K562 (cell line): ENCODE data around the gene LAX1. TPM values are rescaled to one million over a fixed set of nuclear protein-coding genes. Genes with fewer than 3 reads are reported as not detected.
"Not testable (repeated sequence)": the region's sequence is repeated elsewhere in the genome, so short reads cannot be mapped to it uniquely, and the experiment has no call there.

ENCODE experiments used
- ATAC-seq: fragments of 200-7000 bp; cut with Tn5 transposase; 3 replicates; pipeline ENCODE4 v1.9.1; 2020; ENCODE audit warnings: moderate library complexity
- BruUV-seq: library from RNA; stranded (reverse); fragments of 400-500 nt; replicated peaks from 2 replicates; lab custom pipeline; 2021; lab: Mats Ljungman, UMichigan
- CTCF ChIA-PET: fragments of 300-600 bp; formaldehyde crosslinking; extraction: SDS; loops from one replicate; lab custom pipeline; 2021; ENCODE audit warnings: low intra/inter-chr PET ratio; lab: Yijun Ruan, JAX
- POLR2A ChIA-PET: fragments of 300-600, 350-650 bp; sonication (Branson Sonifier 250); formaldehyde crosslinking; extraction: SDS; loops from one replicate; lab custom pipeline; 2021; ENCODE audit warnings: antibody characterized with exemption, inconsistent platforms; lab: Yijun Ruan, JAX
- DNase-seq, 4 experiments: peaks; one replicate each; pipeline versions ENCODE4 v3.0.0 to v3.0.0-alpha.2; 2011 to 2018; ENCODE audit warnings: low spot score in 3 of 4, mixed read lengths in 3 of 4; ENCODE audit errors: extremely low read depth in 1 of 4
- FAIRE-seq: peaks from 2 replicates; lab custom pipeline; 2011; peaks lifted over from hg19 to GRCh38; lab: Jason Lieb, UNC
- H2AFZ ChIP-seq: 2 replicates; pipeline ENCODE4 v1.6.0; 2011; ENCODE audit warnings: low read depth, low read length, control low read depth, inconsistent platforms
- H3K27ac ChIP-seq: fragments of 200-600 bp; 3 replicates; pipeline ENCODE4 v1.8.0; 2011; ENCODE audit warnings: low read depth, mild to moderate bottlenecking, control low read depth, inconsistent platforms, low read length, moderate library complexity, mixed read lengths; ENCODE audit errors: extremely low read depth
- H3K27me3 ChIP-seq, 2 experiments: fragments of 300-600 bp in 1 of 2; 2 replicates in 1 of 2; 3 replicates in 1 of 2; pipeline versions ENCODE4 v1.6.0 to v1.8.0; 2011; ENCODE audit warnings: inconsistent platforms in 2 of 2, low read length in 2 of 2, mild to moderate bottlenecking in 1 of 2, mixed read lengths in 1 of 2, moderate library complexity in 1 of 2; ENCODE audit not compliant: control insufficient read depth in 2 of 2, insufficient read depth in 2 of 2
- H3K36me3 ChIP-seq: fragments of 300-600 bp; 3 replicates; pipeline ENCODE4 v1.8.0; 2011; ENCODE audit warnings: mild to moderate bottlenecking, low read length, inconsistent platforms; ENCODE audit not compliant: control insufficient read depth, insufficient read depth
- H3K4me1 ChIP-seq, 2 experiments: fragments of 200-600 bp in 1 of 2; replicated peaks in 1 of 2; 2 replicates in 1 of 2; 3 replicates in 1 of 2; pipeline versions ENCODE4 v1.5.1 to v1.8.0; 2011; ENCODE audit warnings: inconsistent platforms in 2 of 2, low read length in 2 of 2, mild to moderate bottlenecking in 1 of 2, mixed read lengths in 1 of 2, moderate library complexity in 1 of 2; ENCODE audit not compliant: control insufficient read depth in 2 of 2, insufficient read depth in 2 of 2
- H3K4me2 ChIP-seq: 2 replicates; pipeline ENCODE4 v1.6.1; 2011; ENCODE audit warnings: low read length, control low read depth, inconsistent platforms, mixed read lengths; ENCODE audit not compliant: insufficient read depth
- H3K4me3 ChIP-seq: fragments of 200-600 bp; sonication (generic), shearing (Covaris generic); 2 replicates; pipeline ENCODE4 v1.5.1; 2016; ENCODE audit warnings: control low read depth, inconsistent platforms
- H3K79me2 ChIP-seq: fragments of 200-600 bp; 3 replicates; pipeline ENCODE4 v1.8.0; 2011; ENCODE audit warnings: low read length, inconsistent platforms; ENCODE audit not compliant: control insufficient read depth, insufficient read depth
- H3K9ac ChIP-seq, 2 experiments: 2 replicates each; pipeline versions ENCODE4 v1.6.0 to v1.6.1; 2011; ENCODE audit warnings: low read depth in 2 of 2, low read length in 2 of 2, control low read depth in 1 of 2, inconsistent platforms in 1 of 2, mild to moderate bottlenecking in 1 of 2, mixed read lengths in 1 of 2; ENCODE audit not compliant: insufficient read depth in 1 of 2
- H3K9me1 ChIP-seq: one replicate; pipeline ENCODE4 v1.6.0; 2011; ENCODE audit warnings: inconsistent platforms, mild to moderate bottlenecking, low read length, moderate library complexity; ENCODE audit not compliant: control insufficient read depth, insufficient read depth
- H3K9me3 ChIP-seq: replicated peaks from 2 replicates; pipeline ENCODE4 v1.5.1; 2011; ENCODE audit warnings: low read depth, low read length, inconsistent platforms; ENCODE audit not compliant: control insufficient read depth, insufficient read depth
- H4K20me1 ChIP-seq: replicated peaks from 2 replicates; pipeline ENCODE4 v1.6.1; 2011; ENCODE audit warnings: low read length, inconsistent platforms, mixed read lengths; ENCODE audit not compliant: control insufficient read depth, insufficient read depth
- ARNT ChIP-seq, 2 experiments: fragments of 450-650 bp; IDR thresholded peaks; 2 replicates each; pipeline ENCODE4 v1.6.1; 2016; ENCODE audit warnings: mild to moderate bottlenecking in 1 of 2
- ZNF143 ChIP-seq: sonication (generic); formaldehyde crosslinking; IDR thresholded peaks from 2 replicates; pipeline ENCODE4 v1.9.0; 2022; ENCODE audit warnings: mild to moderate bottlenecking, missing genetic modification reagents
- WGBS: fragments of 100-300 bp; shearing (Covaris generic); methylation state at CpG from one replicate; pipeline ENCODE4 v1.1.6; 2016; ENCODE audit warnings: low coverage, mixed read lengths; ENCODE audit not compliant: insufficient coverage; ENCODE audit errors: missing lambda C conversion rate; 5-methylcytosine and 5-hydroxymethylcytosine counted together
- in situ Hi-C: fragments of 300-500 bp; cut with MboI; formaldehyde crosslinking; loops from 4 replicates; pipeline ENCODE4 v1.15.0; 2018; ENCODE audit warnings: inconsistent platforms, mixed read lengths
- intact Hi-C: fragments of 100-400 bp; cut with micrococcal nuclease; formaldehyde crosslinking; loops from 2 replicates; pipeline ENCODE4 v1.14.2; 2022
- polyA plus RNA-seq, 8 experiments: library from polyadenylated mRNA; depleted of rRNA in 4 of 8; stranded (reverse) in 5 of 8; unstranded in 3 of 8; fragments of >200 nt; fragmentation: Nextera tagmentation in 2 of 8; fragmentation: Illumina TruSeq in 1 of 8; extraction: Ambion mirVana in 2 of 8; extraction: Trizol in 1 of 8; gene quantifications; 2 replicates each; pipeline versions ENCODE4 v1.2.1 to v1.2.3, GENCODE V29; 2011 to 2014; ENCODE audit warnings: inconsistent platforms in 1 of 8, missing spikeins in 1 of 8
- total RNA-seq, 7 experiments: library from RNA; depleted of rRNA in 6 of 7; stranded (reverse); fragments of >200 nt in 6 of 7; fragmentation: Illumina TruSeq in 2 of 7; extraction: Trizol in 2 of 7; gene quantifications; 2 replicates each; pipeline versions ENCODE4 v1.2.1 to v1.2.3, GENCODE V29; 2011 to 2021; ENCODE audit warnings: low replicate concordance in 1 of 7
- TF ChIP-seq, protein P1 (sequence below): fragments of 450-650 bp; IDR thresholded peaks from 2 replicates; pipeline ENCODE4 v1.6.1; 2016; ENCODE audit warnings: low read depth
- TF ChIP-seq, protein P2 (sequence below): fragments of 250-450 bp; sonication (Bioruptor Pico); IDR thresholded peaks from 2 replicates; pipeline ENCODE4 v1.4.0; 2020

LAX1 gene
- total and polyA plus RNA-seq, 9 of the 15 experiments (the other 6 are each of a cell fraction or from before 2014, with no cell fraction given): not detected

DNA sequence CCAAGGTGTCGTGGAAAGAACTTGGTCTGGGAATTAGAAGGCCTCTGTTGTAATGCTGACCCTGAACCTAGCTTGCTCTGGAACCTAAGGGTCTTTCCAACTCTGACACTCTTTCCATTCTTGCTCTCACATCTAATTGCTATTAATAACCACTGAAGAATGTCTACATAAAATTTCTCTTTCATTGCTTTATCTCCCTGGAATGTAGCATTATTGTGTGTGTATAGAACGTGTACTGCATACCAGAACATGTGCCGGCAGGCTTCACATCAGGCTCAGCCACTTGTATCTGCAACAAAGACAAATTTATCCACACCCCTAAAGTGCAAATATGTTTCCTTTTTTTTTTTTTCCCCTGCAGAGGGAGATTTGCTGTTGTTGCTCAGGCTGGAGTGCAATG, 13.9 kb upstream of the LAX1 start (continued):
- TF ChIP-seq, protein P1, sequence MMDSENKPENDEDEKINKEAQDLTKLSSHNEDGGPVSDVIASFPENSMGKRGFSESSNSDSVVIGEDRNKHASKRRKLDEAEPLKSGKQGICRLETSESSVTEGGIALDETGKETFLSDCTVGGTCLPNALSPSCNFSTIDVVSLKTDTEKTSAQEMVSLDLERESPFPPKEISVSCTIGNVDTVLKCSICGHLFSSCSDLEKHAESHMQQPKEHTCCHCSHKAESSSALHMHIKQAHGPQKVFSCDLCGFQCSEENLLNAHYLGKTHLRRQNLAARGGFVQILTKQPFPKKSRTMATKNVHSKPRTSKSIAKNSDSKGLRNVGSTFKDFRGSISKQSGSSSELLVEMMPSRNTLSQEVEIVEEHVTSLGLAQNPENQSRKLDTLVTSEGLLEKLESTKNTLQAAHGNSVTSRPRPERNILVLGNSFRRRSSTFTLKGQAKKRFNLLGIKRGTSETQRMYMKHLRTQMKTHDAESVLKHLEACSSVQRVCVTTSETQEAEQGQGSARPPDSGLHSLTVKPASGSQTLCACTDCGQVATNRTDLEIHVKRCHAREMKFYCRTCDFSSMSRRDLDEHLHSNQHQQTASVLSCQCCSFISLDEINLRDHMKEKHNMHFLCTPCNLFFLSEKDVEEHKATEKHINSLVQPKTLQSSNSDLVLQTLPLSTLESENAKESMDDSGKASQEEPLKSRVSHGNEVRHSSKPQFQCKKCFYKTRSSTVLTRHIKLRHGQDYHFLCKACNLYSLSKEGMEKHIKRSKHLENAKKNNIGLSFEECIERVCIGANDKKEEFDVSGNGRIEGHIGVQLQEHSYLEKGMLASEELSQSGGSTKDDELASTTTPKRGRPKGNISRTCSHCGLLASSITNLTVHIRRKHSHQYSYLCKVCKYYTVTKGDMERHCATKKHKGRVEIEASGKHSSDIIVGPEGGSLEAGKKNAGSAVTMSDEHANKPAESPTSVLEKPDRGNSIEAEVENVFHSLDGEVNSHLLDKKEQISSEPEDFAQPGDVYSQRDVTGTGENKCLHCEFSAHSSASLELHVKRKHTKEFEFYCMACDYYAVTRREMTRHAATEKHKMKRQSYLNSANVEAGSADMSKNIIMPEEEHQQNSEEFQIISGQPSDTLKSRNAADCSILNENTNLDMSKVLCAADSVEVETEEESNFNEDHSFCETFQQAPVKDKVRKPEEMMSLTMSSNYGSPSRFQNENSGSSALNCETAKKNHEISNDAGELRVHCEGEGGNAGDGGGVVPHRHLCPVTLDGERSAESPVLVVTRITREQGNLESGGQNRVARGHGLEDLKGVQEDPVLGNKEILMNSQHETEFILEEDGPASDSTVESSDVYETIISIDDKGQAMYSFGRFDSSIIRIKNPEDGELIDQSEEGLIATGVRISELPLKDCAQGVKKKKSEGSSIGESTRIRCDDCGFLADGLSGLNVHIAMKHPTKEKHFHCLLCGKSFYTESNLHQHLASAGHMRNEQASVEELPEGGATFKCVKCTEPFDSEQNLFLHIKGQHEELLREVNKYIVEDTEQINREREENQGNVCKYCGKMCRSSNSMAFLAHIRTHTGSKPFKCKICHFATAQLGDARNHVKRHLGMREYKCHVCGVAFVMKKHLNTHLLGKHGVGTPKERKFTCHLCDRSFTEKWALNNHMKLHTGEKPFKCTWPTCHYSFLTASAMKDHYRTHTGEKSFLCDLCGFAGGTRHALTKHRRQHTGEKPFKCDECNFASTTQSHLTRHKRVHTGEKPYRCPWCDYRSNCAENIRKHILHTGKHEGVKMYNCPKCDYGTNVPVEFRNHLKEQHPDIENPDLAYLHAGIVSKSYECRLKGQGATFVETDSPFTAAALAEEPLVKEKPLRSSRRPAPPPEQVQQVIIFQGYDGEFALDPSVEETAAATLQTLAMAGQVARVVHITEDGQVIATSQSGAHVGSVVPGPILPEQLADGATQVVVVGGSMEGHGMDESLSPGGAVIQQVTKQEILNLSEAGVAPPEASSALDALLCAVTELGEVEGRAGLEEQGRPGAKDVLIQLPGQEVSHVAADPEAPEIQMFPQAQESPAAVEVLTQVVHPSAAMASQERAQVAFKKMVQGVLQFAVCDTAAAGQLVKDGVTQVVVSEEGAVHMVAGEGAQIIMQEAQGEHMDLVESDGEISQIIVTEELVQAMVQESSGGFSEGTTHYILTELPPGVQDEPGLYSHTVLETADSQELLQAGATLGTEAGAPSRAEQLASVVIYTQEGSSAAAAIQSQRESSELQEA: no peak
- TF ChIP-seq ZNF143 (CRISPR knock-in tag) (no peak), ARNT (IDR thresholded peaks at IDR 0.05) (no peak)
- TF ChIP-seq, protein P2, sequence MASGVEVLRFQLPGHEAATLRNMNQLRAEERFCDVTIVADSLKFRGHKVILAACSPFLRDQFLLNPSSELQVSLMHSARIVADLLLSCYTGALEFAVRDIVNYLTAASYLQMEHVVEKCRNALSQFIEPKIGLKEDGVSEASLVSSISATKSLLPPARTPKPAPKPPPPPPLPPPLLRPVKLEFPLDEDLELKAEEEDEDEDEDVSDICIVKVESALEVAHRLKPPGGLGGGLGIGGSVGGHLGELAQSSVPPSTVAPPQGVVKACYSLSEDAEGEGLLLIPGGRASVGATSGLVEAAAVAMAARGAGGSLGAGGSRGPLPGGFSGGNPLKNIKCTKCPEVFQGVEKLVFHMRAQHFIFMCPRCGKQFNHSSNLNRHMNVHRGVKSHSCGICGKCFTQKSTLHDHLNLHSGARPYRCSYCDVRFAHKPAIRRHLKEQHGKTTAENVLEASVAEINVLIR (CRISPR knock-in tag): no peak

- ATAC-seq, H3K9ac ChIP-seq, DNase-seq, intact Hi-C loops, H3K4me2 ChIP-seq, in situ Hi-C loops, H3K4me3 ChIP-seq, H4K20me1 ChIP-seq, BruUV-seq, H3K36me3 ChIP-seq, H3K27me3 ChIP-seq, FAIRE-seq, H3K27ac ChIP-seq, H3K79me2 ChIP-seq, H3K9me3 ChIP-seq, H3K9me1 ChIP-seq, H3K4me1 ChIP-seq, H2AFZ ChIP-seq, CTCF ChIA-PET: not testable (repeated sequence)
- WGBS: 54% methylated on average over 4 of the region's 5 CpGs
- POLR2A ChIA-PET: interaction anchor here (2.0 kb wide), 1 partner anchor 10 kb away, joined by 4 read pairs; no protein-coding TSS in a partner anchor
Measured at GRCh38 chr1:203751618-203752361, 13.2 kb upstream of the LAX1 start.
